Glutamatergic neuron (in vitro differentiated cells): Measurements from ENCODE around the gene FOXO1. TPM values are rescaled to one million over a fixed set of nuclear protein-coding genes. Genes with fewer than 3 reads are reported as not detected.

ENCODE experiments used
- DNase-seq: peaks from one replicate; pipeline ENCODE4 v3.0.0; 2022
- H3K27ac Mint-ChIP-seq: one replicate; pipeline ENCODE4 v1.8.0; 2020; ENCODE audit warnings: mild to moderate bottlenecking, mixed read lengths, inconsistent platforms; ENCODE audit not compliant: unreplicated experiment
- H3K27me3 Mint-ChIP-seq: one replicate; pipeline ENCODE4 v1.8.0; 2020; ENCODE audit warnings: mild to moderate bottlenecking, moderate library complexity, mixed read lengths, inconsistent platforms; ENCODE audit not compliant: unreplicated experiment
- H3K36me3 Mint-ChIP-seq: one replicate; pipeline ENCODE4 v1.8.0; 2020; ENCODE audit warnings: mild to moderate bottlenecking, mixed read lengths, inconsistent platforms; ENCODE audit not compliant: unreplicated experiment
- H3K4me1 Mint-ChIP-seq: one replicate; pipeline ENCODE4 v1.8.0; 2020; ENCODE audit warnings: mild to moderate bottlenecking, low read depth, mixed read lengths, inconsistent platforms; ENCODE audit not compliant: unreplicated experiment
- H3K4me3 Mint-ChIP-seq: one replicate; pipeline ENCODE4 v1.8.0; 2020; ENCODE audit warnings: mild to moderate bottlenecking, mixed read lengths, inconsistent platforms; ENCODE audit not compliant: unreplicated experiment
- H3K9me3 Mint-ChIP-seq: one replicate; pipeline ENCODE4 v1.8.0; 2020; ENCODE audit warnings: mild to moderate bottlenecking, moderate library complexity, mixed read lengths, inconsistent platforms; ENCODE audit not compliant: unreplicated experiment
- CTCF ChIP-seq: fragments of 200-600 bp; sonication (generic); IDR thresholded peaks from one replicate; pipeline ENCODE4 v1.5.0; 2021; ENCODE audit not compliant: partially characterized antibody, unreplicated experiment
- total RNA-seq: library from RNA; stranded (reverse); fragmentation: NEBNext Ultra II Directional; extraction: Animal tissue kit (Norgen Biotek cat#: 25700); gene quantifications from one replicate; pipeline ENCODE4 v1.2.1, GENCODE V29; 2021; ENCODE audit not compliant: unreplicated experiment

FOXO1 gene
- total RNA-seq, 1 donor from 2014 or later: 1.4 TPM

DNA sequence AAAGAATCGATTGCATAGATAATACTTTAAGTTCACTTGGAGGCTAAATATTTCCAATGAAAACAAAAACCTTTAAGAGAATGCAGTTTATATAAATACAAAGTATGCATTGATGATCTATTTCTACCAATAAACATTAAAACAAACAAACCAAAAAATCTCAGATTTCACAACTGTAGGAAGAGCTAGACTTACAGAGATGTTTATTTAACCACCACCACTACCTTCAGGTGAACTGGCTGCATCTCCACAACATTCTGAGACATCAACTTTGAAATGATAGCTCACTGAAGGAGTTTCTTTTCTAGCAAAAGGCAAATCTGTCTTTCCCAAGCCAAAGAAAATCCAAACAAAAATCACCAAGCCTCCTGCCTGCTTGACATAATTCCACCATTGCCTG, 44.2 kb downstream of the FOXO1 start:
- H3K27ac Mint-ChIP-seq: no peak overlapping the region
- no peak for DNase-seq

DNA sequence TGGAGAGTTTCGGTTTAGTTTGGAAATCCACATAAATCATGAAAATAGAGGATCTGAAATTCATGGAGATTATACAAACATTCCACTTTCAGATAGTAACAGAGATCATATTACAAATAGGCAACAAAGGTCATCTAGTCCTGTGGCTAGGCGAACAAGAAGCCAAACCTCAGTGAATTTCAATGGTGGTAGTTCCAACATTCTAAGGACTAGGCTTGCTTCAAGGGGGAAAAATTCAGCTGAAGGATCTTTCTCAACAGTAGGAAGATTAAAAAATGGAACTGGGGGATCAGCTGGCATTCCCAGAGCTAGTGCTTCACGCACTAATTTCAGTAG, 47.0 kb downstream of the FOXO1 start:
- Mint-ChIP-seq H3K27me3 (no peaks in the 10 kb centered on the region), H3K4me1 (no peaks in the 10 kb centered on the region), H3K9me3 (no peaks in the 10 kb centered on the region), H3K36me3 (no peaks in the 10 kb centered on the region), H3K4me3 (no peak overlapping the region), H3K27ac (no peak overlapping the region)
- no peak for DNase-seq
- TF ChIP-seq CTCF: no peak

More for the DNA sequence above, 44.2 kb downstream of the FOXO1 start:
- H3K9me3 Mint-ChIP-seq: no peaks in the 10 kb centered on the region
- H3K4me1 Mint-ChIP-seq: no peaks in the 10 kb centered on the region
- no peaks in the 10 kb centered on the region for H3K36me3 Mint-ChIP-seq
- H3K4me3 Mint-ChIP-seq: no peak overlapping the region
- no peak for TF ChIP-seq CTCF
- H3K27me3 Mint-ChIP-seq: no peaks in the 10 kb centered on the region

DNA sequence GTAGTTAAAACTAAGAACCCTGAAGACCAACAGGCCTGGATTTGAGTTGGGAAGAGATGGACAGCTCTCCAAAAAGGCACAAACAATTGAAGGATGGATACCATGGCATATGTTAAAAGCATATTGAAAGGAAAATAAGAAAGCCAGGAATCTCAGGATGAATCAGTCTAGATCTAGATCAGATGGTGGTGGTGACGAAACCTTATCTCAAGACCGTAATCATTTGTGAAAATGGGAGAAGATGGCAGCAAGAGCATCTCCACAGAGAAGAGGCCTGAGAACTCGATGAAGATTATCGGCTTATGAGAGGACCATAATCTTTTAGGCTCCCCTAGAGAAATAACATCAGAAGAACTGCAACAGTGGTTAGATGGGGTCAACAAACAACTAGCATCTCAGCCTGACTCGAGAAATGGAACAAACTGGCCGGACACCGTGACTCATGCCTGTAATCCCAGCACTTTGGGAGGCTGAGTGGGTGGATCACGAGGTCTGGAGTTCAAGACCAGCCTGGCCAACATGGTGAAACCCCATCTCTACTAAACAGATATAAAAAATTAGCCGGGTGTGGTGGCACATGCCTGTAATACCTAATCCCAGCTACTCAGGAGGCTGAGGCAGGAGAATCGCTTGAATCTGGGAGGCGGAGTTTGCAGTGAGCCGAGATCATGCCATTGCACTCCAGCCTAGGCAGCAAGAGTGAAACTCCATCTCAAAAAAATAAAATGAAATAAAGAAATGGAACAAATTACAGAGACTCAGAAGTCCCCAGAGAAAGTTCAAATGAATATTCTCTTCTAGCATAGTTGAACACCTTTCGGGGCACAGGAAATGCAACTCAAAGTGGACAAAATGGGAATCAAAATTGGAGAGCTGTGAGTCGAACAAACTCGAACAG, 47.6 kb downstream of the FOXO1 start:
- TF ChIP-seq CTCF: no peak
- no peak for DNase-seq
- no peak overlapping the region for H3K27ac Mint-ChIP-seq

DNA sequence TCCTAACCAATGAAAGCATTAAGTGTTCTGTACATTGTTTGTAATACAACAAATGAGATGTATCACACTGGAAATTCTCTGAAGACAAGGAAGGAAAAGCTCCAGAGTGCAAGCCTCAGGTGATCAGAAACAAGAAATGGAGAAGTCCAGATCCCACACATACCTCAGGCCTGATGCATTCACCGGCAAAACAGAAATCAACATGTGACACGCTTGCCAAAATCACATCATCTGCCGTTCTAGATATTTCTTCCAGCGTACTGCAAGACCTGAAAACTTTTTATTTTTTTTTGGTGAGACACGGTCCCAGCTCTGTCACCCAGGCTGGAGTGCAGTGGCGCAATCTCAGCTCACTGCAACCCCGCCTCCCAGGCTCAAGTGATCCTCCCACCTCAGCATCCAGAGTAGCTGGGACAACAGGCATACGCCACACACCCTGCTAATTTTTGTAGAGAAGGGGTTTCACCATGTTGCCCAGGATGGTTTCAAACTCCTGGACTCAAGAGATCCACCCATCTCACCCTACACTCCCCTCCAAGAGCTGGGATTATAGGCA, 48.6 kb downstream of the FOXO1 start:
- no peak overlapping the region for H3K27ac Mint-ChIP-seq
- TF ChIP-seq CTCF: no peak
- H3K27me3 Mint-ChIP-seq: no peaks in the 10 kb centered on the region
- H3K9me3 Mint-ChIP-seq: no peaks in the 10 kb centered on the region
- H3K36me3 Mint-ChIP-seq: no peaks in the 10 kb centered on the region
- peaks cover 5% of the 10 kb centered on the region for H3K4me1 Mint-ChIP-seq
- DNase-seq: no peak
- H3K4me3 Mint-ChIP-seq: no peak overlapping the region

More for the DNA sequence above, 47.6 kb downstream of the FOXO1 start:
- Mint-ChIP-seq H3K36me3 (no peaks in the 10 kb centered on the region), H3K27me3 (no peaks in the 10 kb centered on the region), H3K9me3 (no peaks in the 10 kb centered on the region), H3K4me1 (no peaks in the 10 kb centered on the region), H3K4me3 (no peak overlapping the region)

DNA sequence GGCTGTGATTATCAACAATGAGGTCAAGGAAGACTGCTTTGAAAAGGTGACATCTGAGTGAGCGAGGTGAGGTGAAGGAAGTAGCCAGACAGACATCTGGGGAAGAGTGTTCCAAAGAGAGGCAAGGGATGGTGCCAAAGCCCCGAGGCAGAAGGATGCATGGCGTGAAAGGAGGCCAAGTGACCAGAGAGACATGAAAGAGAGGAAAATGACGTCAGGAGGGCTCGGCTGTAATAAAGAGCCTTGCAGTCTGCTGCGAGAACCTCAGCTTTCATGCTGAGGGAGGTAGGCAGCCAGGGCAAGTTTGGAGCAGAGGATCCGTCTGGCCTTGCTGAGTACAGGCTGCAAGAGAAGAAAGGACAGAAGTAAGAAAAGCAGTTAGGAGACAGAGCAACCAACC, 50.8 kb downstream of the FOXO1 start:
- no peak for DNase-seq
- H3K9me3 Mint-ChIP-seq: no peaks in the 10 kb centered on the region
- H3K27me3 Mint-ChIP-seq: no peaks in the 10 kb centered on the region
- no peak overlapping the region for H3K27ac Mint-ChIP-seq
- no peak for TF ChIP-seq CTCF
- H3K4me1 Mint-ChIP-seq: peaks cover 5% of the 10 kb centered on the region
- H3K4me3 Mint-ChIP-seq: no peak overlapping the region
- no peaks in the 10 kb centered on the region for H3K36me3 Mint-ChIP-seq
